Activated T-helper 9 cell treated with anti-CD3 and anti-CD28 coated beads, Interleukin-2, amount 50 U/mL, for 16 hours (primary cell): ENCODE measurements around the gene RMRP.
"Not testable (repeated sequence)": the region's sequence is repeated elsewhere in the genome, so short reads cannot be mapped to it uniquely, and the experiment has no call there.

ENCODE experiments used
- DNase-seq: peaks from one replicate; pipeline ENCODE4 v3.0.0-alpha.2; 2020; ENCODE audit warnings: low read depth

The RMRP gene

DNA sequence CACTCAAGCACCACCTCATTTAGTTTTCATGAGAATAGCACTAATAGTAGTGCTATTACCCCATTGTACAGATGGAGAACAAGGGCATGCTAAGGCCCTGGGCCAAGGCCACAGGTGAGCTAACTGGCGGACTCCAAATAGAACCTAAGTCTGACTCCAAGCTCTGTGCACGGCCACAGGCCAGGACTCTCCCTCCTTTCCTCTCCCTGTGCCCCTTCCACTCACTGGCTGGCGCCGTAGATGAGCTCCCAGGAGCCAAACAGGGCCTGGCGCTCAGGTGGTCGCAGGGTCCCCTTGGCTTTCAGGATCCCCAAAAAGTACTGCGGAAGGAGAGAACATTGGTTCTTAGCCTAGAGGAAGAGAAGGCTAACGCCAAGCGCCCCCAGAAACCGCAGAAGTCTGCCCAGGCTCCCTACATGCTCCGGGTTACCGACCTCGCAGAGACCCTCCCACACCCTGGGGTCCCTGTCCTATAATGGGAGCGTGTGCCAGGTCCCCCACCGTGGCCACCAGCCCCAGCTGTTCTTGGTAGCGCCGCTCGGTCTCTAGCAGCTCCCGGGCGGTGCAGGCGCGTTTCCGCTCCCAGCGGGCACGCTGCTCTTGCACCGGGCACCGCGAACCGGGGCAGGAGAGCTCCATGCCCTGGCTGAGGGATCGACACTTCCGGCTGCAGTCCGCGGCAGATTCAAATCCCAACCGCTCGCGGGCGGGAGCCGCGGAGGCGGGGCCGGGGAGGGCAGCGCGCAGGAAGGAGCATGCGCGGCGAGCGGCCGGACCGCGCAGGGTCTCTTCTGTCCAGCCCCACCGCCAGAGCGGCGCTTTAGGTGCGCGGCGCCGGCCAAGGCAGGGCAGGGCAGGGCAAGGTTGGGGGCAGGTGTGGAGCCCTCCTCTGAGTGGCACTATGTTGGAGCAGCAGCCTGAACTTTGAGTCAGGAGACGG lies 7.0 kb upstream of the RMRP start, which contains the start of gene ARHGEF39:
Gene ARHGEF39 (minus strand): TSS at position 665 of the 940 bp plus-strand sequence. CDS start 26 bp downstream, at position 639.
- peak; percentile 57 for DNase-seq

DNA sequence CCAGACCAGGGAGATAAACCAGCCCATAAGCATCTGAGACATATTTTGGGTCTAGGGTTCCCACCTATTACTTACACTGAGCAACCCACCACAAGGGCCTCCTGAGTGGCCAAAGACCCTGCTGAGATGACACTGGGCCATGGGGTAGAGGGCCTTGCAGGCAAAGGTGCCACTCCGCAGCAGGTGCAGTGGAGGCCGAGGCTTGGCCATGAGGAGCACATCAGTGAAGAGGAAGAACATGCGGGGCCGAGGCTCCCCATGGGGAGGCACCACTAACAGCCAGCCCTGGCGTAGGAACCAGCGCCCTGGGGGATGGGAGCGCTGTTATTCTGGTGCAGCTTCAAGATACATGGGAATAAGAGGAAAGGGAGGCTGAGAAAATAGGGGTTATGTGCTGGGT lies 4.6 kb upstream of the RMRP start:
- DNase-seq, result no peak

DNA sequence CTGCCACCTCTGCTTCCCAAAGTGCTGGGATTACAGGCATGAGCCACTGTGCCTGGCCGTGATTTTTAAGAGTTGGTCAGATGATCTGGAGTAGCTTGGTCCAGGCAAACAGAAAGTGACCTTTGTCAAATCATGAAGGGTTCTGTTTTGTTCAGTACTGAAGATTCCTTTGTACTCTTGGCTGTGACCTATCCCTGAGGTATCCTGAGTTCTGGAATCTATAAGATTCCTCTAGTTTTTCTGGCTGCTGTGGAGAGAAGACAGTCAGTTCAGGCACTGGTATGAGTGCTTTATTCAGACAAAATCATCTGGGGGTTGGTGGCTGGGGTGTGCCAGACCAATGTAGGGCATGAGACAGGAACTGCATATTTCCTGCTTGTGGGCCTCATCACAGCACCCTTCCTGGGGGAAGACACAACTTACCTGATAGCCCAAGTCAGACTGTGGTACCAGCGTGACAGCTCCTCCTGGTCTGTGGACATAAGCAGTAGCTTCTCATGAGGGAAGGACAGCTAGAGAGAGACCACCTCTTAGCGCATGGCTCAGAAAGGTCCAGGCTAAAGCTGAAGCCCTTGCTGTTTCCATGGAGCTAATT lies 4.0 kb upstream of the RMRP start:
- no peak for DNase-seq

DNA sequence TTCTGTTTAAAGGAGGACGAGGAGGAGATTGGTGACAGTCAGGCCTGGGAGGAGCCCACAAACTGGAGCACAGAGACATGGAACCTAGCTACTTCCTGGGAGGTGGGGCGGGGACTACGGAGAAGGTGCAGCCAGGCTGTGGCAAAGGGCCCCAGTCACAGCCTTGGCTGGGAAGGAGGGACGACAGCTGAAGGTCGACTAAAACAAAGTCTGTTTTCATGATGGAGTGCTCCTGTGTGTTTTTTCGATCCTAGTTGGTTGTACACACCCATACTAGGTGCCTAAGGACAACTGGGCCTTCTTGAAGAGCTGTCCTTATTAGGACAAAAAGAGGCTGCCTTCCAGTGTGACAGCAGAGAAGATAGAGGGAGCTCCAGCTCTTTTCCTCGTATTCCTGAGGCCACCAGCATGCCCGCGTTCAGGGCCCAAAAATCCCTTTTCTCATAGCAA lies 3.2 kb upstream of the RMRP start:
- DNase-seq, result no peak

DNA sequence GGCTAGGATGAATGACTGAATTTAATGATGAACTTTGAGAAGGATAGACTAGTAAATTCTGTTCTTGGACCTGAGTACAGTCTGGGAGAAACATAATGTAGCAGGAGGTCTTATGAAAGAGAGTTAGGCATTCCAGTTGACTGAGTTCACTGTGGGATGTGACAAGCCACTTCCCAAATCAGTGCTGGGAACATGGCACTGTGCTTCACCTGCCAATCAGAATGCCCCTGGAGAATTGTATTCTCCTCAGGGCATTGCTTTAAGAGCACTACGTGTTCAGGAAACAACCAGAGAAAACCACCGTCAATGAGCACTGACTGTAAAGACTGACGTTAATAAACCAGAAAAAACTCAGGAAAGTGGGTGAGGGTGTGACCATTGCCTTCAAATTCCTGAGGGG lies 1.5 kb upstream of the RMRP start:
- DNase-seq, result no peak

DNA sequence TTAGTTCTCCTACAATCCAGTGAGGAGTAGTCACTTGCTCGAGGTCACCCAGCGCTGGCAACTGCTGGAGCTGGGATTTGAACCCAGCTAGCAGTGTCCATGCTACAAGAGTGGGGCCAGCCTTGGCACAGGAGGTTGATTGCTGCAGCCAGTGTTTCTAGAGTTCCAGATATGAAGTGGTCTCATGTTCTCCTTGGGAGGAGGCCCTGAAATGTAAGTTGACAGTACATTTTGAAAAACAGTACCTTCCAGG lies 1.1 kb upstream of the RMRP start:
- DNase-seq, result no peak

DNA sequence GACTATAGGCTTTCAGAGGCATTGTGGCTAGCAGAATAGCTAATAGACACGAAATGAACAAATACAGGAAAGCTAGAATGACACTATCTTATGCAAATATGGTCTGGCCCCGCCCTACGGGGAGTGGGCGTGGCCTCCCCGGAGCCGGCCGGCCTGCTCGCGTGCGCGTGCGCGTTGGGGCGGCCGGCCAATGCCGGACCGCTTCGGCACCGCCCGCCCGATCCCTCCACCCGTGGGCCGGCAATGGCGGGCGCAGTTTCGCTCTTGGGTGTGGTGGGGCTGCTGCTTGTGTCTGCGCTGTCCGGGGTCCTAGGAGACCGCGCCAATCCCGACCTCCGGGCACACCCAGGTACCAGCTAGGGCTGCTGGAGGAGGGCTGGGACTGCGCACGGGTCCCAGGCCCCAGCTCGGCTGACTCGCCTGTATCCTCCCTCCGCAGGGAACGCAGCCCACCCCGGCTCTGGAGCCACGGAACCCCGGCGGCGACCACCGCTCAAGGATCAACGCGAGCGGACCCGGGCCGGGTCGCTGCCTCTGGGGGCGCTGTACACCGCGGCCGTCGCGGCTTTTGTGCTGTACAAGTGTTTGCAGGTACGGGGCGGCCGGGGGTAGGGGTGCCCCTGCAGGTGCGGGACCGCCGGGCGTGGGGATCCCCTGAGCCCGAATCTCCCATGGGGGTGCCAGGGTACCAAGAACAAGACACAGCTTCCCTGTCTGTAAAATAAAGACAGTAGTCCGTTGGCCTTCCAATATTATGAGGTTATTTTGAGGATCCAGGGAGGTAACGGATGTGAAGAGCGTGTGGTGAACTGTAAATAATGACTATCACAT lies 533 bp upstream of the RMRP start, which contains the start of gene CCDC107:
Gene CCDC107 (plus strand): TSS at position 156 of the 831 bp plus-strand sequence. CDS start 88 bp downstream, at position 244.
- DNase-seq, result peak; percentile 78

DNA sequence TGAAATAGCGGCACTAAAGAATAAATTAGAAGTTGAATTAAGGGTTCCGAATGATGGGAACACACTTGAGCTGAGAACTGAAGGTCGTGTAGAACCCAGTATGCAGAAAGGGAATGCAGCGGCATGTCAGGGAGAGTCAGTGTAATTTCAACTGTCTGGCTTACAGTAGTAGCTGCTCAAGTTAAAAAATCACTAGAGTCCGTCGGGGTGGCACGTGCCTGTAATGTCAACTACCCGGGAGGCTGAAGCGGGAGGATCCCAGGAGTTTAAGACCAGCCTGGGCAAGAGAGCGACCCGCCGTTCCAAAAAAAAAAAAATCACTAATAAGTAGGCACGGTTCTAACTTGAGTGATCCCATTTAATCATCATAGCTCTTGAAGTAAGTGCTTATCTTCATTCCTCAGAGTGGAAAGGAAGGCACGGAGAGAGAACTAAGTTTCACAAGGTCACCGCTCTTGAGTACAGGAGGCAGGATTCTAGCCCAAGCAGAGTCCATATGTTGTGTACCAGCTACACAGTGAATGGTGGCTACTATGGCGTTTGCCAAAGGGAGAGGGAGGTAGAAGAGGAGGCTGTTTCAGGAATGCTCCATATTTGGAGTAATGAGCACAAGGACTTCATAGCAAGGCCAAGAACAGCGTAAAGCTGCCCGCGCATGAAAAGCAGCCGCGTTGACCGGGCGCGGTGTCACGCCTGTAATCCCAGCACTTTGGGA lies 831 bp downstream of the RMRP start:
- no peak for DNase-seq

DNA sequence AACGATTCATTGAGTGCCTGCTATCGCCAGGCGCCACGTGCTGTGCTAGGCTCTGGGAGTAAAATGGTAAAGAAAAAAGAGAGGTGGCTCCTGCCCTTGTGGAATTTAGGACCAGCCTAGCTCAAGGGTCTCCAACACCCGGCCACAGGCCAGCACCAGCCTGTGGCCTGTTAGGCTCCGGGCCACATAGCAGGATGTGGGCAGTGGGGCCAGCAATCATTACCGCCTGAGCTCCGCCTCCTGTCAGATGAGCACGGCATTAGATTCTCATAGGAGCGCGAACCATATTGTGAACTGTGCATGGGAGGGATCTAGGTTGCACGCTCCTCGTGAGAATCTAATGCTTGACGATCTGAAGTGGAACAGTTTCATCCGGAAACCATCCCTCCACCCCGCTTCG lies 1.5 kb downstream of the RMRP start:
- DNase-seq, result no peak

DNA sequence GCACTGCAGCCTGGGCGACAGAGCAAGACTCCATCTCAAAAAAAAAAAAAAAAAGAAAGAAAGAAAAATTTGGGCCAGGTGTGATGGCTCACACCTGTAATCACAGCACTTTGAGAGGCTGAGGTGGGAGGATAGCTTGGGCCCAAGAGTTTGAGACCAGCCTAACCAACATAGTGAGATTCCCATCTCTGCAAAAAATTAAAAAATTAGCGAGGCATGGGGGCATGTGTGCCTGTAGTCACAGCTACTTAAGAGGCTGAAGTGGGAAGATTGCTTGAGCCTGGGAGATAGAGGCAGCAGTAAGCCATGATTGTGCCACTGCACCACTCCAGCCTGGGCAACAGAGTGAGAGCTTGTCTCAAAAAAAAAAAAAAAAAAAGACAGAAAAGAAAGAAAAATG lies 4.2 kb downstream of the RMRP start:
- no peak for DNase-seq

DNA sequence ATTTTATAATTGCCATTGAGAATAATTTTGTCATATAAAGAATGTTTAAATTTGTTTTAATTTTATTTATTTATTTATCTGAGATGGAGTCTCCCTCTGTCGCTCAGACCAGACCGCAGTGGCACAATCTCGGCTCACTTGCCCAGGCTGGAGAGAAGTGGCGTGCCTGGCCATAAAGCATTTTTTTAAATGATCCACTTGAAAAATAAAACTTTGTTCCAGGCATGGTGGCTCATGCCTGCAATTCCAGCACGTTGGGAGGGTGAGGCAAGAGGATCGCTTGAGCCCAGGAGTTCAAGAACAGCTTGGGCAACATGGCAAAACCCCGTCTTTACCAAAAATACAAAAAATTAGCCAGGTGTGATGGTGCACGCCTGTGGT lies 5.0 kb downstream of the RMRP start:
- DNase-seq, result no peak

DNA sequence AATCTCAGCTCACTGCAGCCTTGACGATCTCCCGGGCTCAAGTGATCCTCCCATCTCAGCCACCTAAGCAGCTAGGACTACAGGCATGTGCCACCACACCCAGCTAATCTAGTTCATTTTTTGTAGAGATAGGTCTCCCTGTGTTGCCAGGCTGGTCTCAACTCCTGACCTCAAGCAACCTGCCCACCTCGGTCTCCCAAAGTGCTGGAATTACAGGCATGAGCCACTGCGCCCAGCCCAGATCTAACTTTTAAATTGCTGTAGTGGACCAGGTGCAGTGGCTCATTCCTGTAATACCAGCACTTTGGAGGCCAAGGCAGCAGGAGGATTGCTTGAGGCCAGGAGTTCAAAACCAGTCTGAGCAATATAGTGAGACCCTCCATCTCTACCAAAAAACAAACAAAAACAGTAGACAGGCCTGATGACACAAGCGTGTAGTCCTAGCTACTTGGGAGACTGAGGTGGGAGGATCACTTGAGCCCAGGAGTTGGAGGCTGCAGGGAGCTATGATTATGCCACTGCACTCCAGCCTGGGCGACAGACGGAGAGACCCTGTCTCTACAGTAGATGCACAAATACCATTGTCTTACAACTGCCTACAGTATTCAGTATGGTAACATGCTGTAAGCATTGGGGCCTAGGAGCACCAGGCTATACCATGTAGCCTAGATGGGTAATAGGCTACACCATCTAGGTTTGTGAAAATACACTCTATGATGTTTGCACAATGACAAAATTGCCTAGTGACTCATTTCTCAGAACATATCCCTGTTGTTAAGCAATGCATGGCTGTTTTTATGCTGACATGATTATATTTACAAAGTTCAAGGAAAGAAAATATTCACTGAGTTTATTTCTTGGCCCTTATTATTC lies 5.6 kb downstream of the RMRP start:
- DNase-seq, result no peak

DNA sequence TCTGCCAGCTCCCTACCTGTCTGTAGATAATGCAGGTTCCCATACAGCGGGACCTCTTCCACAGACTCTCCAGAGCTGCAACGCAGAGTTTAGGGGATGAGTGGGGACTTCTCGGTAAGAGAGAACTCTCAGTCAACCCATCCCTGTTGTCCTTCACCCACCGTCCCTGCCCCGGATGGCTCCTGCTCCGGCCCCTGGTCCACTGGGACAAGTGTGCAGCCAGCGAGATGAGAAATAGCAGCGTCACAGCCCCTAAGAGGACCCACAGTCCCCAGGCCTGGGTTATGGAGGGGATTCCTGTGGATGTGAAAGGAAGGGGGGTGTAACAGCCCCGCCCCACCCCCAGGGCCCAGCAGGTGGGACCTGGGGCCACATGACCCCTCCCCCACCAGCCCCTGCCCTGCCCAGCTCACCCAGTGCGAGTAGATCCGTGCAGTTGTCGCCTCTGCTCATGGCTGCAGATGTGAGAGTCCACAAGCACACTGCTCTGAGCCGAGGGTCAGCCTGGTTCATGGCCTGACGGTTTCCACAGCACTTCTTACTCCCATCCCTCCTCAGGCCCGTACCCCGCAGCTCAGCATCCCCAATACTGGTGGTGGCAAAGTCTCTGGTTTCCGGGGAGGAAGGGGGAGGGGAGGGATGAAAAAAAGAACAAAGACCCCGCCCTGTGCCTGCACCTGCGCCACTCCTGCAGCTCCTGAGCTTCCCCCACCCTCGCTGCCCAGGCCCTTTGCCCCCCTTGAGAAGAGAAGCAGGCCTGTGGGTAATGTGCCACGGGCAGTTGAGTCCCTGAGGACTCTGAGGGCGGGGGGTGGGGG lies 7.3 kb downstream of the RMRP start, which contains the start of gene SIT1:
Gene SIT1 (minus strand): TSS at position 591 of the 818 bp plus-strand sequence. CDS start 78 bp downstream, at position 513.
- no peak for DNase-seq

DNA sequence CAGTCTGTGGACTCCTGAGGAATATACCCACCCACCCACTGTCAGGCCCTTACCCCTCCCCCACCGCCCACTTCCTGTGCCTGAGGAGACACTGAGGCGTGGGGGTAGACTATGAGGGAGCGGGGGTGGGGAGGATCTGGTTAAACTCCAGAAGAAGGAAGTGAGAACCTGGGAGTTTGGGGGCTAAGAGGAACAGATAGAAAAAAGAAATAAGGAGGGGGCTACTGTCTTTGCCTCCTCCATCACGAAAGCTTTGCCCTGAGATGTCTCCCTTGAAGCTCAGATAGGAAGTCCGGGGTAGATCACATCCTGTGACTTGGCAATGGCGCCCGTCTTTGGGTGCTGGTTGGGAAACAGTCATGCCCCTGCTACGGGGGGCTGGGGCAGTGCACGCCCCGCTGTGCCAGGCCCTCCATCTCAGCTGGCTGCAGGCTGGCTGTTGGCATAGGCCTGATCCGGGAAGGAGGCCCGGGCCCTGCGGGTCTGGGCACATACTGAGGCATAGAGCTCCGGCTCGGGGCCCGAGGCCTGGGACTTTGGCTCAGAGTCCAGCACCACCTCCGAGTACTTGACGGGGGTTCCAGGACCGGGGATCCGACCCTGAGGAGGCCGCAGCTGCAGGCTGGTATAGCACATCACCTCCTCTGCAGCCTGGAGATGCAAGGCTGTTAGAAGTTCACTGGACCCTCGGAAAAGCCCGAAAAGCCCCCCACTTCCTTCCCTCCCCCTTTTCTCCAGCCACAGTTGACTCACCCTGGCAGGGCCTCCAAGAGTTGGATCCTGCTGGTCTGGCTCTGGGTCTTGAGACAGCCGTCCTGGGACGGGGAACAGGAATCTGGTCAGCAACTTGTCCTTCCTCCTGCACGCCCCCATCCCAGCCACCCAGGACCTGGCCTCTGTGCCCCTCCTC lies 8.1 kb downstream of the RMRP start:
- DNase-seq, result no peak

DNA sequence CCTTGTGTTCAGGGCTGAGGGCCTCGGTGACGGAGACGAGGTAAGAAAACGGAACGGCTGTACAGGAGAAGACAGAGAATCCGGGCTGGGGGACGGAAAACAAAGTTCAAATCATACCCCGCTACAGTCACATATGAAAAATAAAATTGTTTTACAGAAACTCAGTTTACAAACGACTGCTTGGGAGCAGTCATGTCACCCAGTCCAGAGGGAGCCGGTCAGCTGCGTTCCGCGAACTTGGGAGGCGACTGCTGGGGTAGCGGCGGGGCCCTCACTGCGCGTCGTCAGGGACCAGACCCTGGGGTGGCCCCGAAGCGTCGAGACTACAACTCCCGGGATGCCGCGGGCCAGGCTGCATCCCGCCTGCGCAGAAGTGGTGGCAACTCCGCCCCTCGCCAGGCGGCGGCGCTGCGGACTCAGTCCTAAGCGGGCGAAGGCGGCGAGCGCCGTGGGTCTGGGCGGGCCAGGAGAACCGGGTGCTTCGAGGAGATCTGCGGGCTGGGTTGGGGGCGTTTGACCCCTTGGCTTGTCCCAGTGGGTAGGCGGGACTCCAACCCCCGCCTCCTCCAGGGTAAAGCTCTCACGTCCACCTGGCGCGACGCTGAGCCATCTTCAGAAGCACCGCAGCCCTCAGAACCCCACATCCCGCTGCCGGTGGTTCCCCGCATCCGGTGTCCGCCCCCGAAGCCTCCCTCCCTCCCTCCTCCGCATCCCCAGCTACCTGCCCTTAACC lies 11.1 kb downstream of the RMRP start:
- DNase-seq, result peak; percentile 89

DNA sequence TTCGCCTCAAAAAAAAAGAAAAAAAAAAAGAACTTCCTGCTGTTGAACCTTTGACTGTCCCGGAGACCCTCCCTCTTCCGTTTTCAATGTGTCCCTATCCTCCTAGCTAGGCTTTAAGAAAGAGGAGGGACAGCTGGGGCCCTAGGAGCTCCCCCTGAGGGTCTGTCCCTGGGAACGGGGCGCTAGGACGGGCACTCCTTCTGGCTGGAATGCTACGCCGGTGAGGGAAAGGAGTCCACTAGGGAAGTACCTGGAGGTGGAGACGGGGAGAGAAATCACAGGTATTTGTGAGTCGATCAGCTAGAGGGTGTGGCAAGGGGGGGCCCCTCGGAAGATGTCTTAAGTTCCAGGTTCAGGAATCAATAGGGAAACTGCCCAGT lies 11.7 kb downstream of the RMRP start:
- no peak for DNase-seq

DNA sequence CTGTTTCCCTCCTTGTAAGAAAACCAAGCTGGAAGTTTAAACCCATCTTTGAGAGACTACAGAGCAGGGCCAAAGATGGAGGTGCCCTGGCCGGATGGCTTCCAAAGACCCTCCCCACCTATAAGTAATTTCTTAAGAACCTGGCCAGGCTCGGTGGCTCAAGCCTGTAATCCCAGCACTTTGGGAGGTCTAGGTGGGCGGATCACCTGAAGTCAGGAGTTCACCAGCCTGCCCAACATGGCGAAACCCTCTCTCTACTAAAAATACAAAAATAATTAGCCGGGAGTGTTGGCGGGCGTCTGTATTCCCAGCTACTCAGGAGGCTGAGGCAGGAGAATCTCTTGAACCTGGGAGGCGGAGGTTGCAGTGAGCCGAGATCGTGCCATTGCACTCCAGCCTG lies 12.1 kb downstream of the RMRP start:
- DNase-seq, result not testable (repeated sequence)

DNA sequence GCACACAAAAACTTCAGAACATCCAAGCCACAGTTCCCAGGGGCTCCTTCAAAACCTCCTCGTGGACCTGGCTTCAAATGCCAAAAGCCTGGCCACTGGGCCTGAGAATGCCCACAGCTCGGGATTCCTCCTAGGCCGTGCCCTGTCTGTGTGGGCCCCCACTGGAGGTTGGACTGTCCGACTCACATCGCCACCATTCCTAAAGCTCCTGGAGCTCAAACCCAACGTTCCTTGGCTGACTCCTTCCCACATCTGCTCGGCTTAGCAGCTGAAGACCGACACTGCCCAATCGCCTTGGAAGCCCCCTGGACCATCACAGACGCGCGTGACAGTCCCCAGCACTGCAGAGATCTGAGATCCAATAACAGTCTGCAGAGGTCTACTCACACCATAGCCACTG lies 14.8 kb downstream of the RMRP start:
- DNase-seq, result no peak
